GM08714 (cell line): ENCODE results near the gene TOMM7.
A peak's percentile ranks its signal among the peaks of the same experiment; 100 is the strongest.
"Not testable (repeated sequence)": the region's sequence is repeated elsewhere in the genome, so short reads cannot be mapped to it uniquely, and the experiment has no call there.

Experiments
- H3K4me3 ChIP-seq: fragments of 200-500 bp; sonication (Bioruptor generic); 2 replicates; pipeline ENCODE4 v1.5.1; 2014; ENCODE audit warnings: mild to moderate bottlenecking, low read length, inconsistent platforms
- ZNF274 ChIP-seq: IDR thresholded peaks from 2 replicates; pipeline ENCODE4 v1.6.1; 2012; ENCODE audit warnings: mild to moderate bottlenecking, low read depth, low read length

Gene TOMM7

DNA sequence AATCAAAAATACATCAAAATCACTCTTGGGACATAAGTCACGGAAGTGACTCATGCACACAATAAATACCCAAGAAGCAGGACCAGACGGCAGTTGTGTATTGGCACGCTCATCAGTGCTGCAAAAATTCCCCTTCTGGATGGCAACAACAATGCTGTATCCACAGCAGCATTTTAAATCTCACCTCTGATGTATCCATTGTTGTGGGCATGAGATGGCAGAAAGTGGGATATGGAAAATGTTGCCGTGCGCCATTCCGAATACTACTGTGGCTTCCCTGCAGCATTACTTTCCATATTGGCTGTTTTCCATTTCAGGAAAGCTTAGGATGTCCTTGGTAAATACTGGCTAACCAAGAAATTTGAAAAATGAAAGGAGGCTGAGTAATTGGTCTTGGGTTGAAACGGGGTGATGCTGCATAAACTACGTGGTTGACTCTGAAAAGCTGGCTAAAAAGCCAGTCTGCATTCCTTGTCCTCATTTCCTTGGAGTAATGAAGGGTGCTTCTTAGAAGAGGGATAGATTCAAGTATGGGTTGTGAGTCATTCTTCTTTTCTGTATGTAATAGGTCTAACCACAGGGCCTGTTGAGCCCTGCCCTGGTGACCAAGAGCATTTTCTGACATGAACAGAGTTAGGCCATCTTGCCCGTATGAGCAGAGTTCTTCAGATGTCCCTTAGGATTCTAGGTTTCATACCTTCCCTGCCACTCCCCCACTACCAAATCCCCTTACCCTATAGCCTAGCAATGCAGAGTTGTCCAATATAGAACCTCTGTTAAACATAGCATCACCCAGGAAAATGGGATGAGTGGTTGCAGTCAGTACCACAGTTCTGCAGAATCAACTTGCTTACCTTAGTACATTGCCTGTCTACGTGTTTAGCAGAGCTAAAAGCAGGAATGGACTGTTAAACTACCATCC lies 36.3 kb upstream of the TOMM7 start:
- no peak for TF ChIP-seq ZNF274
- no peak overlapping the region for H3K4me3 ChIP-seq

GRCh38 chr7:22858274-22858639 lies 35.6 kb upstream of the TOMM7 start:
- no peak for TF ChIP-seq ZNF274
- H3K4me3 ChIP-seq, result no peak overlapping the region

DNA sequence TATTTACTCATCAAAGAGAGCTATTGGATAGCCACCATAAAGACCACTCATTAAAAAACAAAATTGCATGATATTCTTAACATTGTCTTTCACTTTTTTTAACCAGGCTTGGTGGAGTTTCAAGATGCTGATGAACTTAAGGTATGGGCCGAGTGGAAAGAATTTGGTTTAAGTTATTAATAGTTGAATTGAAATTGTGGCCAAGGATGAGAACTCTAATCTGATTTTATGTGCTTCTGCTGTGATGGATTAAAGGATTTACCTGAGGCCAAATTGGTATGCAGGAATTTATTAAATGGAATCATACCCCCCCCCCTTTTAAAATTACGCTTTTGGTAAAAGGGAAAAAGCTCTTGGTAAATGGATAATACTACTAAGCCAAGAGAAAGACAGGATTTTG lies 33.8 kb upstream of the TOMM7 start:
- TF ChIP-seq ZNF274, result no peak
- no peak overlapping the region for H3K4me3 ChIP-seq

- H3K4me3 ChIP-seq, result peak overlapping the region; percentile 89
- TF ChIP-seq ZNF274, result no peak
Measured at GRCh38 chr7:22855049-22855392, 32.4 kb upstream of the TOMM7 start.

GRCh38 chr7:22854158-22855048 lies 31.8 kb upstream of the TOMM7 start:
- no peak for TF ChIP-seq ZNF274
- peak overlapping the region; percentile 89 for H3K4me3 ChIP-seq

DNA sequence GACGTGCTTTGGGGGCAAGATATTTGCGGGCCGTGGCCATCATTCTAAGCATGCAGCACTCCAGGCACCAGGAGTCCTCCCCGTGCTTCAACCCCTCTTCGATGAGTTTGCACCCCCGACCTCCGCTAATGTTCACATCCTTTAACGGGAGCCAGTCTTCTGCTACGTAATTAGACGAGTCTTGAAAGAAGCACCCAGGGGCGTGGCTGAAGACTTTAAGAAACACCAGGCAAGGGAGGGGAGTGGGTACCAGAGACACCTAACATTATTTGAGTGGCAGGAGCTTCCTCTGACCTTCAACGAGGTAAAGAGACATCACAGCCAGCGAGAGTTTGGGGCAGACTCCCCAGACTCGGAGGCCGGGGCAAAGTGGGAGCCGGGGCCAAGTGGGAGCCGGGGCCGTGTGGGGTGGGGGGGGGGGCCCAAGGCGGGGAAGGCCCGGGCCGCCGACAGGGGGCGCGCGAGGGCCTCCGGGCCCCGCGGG lies 31.1 kb upstream of the TOMM7 start:
- H3K4me3 ChIP-seq, result peak overlapping the region; percentile 31; the same call in 1 of the 2 replicates
- no peak for TF ChIP-seq ZNF274

- no peak overlapping the region for H3K4me3 ChIP-seq
- TF ChIP-seq ZNF274, result no peak
Measured at GRCh38 chr7:22853138-22853537, 30.5 kb upstream of the TOMM7 start.

DNA sequence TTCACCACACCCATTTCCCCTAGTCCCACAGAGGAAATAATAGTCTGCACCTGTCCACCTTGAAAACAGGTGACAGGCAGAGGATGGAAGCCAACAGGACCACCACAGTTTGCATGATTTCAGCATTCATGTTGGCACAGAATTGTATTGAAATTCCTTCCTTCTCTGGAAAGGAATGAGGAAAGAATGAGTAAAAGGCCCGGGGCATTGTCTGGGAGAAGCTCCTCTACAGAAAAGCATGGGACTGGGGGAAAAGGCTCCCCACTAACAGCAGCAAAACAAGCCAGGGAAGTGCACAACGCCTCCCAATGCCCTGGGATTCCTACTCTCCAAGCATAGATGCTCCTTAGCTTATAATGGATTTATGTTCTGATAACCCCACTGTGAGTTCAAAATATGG lies 28.5 kb upstream of the TOMM7 start:
- H3K4me3 ChIP-seq, result no peak overlapping the region
- TF ChIP-seq ZNF274, result no peak

GRCh38 chr7:22850394-22850793 lies 27.7 kb upstream of the TOMM7 start:
- not testable (repeated sequence) for H3K4me3 ChIP-seq

DNA sequence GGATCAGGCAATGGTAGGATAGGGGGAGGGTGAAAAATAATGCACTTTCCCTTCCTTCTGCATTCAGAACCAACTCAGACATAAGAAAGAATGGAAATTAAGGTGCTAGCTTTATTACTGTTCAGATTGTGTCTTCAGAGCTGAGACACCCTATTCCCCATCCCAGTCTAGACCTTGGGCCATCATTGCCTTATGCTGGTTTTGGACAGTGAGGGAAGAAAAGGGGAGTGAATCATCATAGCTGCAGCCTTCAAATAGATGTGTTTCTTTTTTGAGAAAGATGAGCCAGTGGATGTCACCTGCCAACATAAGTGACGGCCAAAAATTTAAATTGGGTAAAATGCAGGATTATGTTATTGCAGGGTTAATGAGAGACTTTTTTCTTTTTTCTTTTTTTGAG lies 27.0 kb upstream of the TOMM7 start:
- no peak overlapping the region for H3K4me3 ChIP-seq
- TF ChIP-seq ZNF274, result no peak

DNA sequence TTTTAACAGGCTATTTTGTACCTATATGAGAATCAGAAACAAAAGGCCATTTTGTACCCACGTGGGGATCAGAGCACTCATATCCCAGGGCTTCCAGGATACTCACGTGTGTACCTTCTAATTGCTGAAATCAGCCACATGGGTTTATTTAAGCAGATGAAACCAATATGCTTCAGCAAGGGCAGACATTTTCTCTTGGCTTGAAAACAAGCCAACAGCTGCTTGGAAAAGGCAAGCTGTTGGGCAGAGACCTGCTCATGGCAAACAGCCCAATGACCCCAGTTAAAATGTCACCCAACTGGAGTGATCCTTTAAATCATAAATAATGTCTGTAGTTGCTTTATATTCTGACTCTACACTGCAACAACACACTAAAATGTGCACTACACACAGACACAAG lies 26.5 kb upstream of the TOMM7 start:
- TF ChIP-seq ZNF274, result no peak
- H3K4me3 ChIP-seq, result no peak overlapping the region

GRCh38 chr7:22846961-22847360 lies 24.3 kb upstream of the TOMM7 start:
- no peak overlapping the region for H3K4me3 ChIP-seq
- no peak for TF ChIP-seq ZNF274

GRCh38 chr7:22845221-22845834 lies 22.7 kb upstream of the TOMM7 start:
- no peak overlapping the region for H3K4me3 ChIP-seq
- no peak for TF ChIP-seq ZNF274

GRCh38 chr7:22843681-22844309 lies 21.1 kb upstream of the TOMM7 start:
- no peak overlapping the region for H3K4me3 ChIP-seq
- no peak for TF ChIP-seq ZNF274
